Fibroblast of pulmonary artery (primary cell): ENCODE results near the gene MYL9.
A peak's percentile ranks its signal among the peaks of the same experiment; 100 is the strongest.

Experiments
- DNase-seq: peaks from one replicate; pipeline ENCODE4 v3.0.0-alpha.2; 2010; ENCODE audit warnings: low read depth
- H3K4me3 ChIP-seq: replicated peaks from 2 replicates; pipeline ENCODE4 v1.5.1; 2011; ENCODE audit warnings: low read depth, mild to moderate bottlenecking, control low read depth, low read length, moderate library complexity
- TF ChIP-seq, protein P1 (sequence below): IDR thresholded peaks from 2 replicates; pipeline ENCODE4 v1.5.1; 2011; ENCODE audit warnings: mild to moderate bottlenecking, control low read depth, low read length, inconsistent platforms; ENCODE audit errors: missing control alignments

Gene MYL9

DNA sequence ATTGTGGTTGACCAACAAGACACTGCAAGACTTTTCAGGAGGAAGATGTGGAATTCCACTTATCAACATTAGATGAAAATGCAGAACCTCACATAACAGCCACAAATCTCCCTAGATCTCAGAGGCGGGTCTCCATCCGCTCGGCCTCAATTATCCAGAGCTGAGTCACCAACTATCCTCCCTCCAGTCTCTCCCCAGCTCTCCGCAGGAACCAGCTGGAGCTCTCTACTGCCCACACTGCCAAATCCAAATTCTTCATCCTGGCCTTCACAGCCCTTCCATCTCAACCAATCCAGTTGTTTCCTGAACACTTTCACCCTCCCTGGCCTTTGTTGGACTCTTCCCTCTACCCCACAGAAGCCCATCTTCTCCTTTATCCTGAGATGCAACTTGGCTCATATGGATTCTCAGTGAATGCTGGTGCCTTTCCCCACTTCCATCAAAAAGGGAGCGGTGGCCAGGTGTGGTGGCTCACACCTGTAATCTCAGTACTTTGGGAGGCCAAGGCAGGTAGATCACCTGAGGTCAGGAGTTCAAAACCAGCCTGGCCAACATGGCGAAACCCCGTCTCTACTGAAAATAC lies 28.6 kb downstream of the MYL9 start:
- no peak overlapping the region for H3K4me3 ChIP-seq
- TF ChIP-seq, protein P1, sequence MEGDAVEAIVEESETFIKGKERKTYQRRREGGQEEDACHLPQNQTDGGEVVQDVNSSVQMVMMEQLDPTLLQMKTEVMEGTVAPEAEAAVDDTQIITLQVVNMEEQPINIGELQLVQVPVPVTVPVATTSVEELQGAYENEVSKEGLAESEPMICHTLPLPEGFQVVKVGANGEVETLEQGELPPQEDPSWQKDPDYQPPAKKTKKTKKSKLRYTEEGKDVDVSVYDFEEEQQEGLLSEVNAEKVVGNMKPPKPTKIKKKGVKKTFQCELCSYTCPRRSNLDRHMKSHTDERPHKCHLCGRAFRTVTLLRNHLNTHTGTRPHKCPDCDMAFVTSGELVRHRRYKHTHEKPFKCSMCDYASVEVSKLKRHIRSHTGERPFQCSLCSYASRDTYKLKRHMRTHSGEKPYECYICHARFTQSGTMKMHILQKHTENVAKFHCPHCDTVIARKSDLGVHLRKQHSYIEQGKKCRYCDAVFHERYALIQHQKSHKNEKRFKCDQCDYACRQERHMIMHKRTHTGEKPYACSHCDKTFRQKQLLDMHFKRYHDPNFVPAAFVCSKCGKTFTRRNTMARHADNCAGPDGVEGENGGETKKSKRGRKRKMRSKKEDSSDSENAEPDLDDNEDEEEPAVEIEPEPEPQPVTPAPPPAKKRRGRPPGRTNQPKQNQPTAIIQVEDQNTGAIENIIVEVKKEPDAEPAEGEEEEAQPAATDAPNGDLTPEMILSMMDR: peak; percentile 2
- peak; percentile 66 for DNase-seq

DNA sequence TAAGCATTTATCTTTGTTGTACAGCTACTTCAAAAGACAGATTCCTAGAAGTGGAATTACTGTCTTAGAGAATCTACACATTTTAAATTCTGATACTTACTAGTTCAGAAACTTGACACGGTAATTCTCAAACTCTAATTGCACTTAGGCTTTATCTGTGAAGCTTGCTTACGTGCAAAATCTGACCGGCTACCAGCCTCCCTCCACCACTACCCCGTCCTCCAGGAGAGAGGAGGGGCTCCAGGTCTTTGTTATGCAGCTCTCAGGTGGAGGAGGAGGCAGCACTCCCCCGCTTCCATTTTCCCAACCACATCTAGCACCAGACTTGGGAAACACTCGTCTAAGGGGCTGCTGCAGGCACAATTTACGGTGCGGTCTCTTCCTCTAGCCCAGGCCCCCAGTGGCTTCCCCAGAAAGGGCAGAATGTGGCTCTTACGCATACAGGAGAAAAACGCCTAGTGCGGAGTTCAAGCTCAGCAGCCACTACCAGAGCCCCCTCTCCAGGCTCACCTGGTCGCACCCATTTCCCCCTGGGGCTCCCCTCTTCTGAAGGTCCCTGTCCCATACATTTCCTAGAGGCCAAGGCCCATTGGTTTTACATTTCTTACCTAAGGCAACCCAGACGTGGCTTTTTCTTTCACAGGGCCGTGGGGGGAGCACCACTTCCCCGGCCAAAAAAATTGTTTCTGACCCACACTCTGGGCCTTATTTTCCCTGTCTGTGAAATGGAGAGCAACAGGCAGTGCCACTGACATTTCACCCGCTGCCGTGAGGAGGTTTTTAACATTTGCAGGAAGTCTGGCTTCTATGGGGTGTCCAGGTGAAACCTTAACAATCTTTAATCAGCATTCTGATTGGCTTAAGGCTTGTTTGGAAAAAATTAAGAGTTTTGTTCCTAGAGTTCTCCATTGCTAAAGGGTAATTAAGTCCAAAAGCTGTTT lies 30.5 kb downstream of the MYL9 start:
- H3K4me3 ChIP-seq: no peak overlapping the region
- DNase-seq: no peak
- TF ChIP-seq, protein P1: no peak

DNA sequence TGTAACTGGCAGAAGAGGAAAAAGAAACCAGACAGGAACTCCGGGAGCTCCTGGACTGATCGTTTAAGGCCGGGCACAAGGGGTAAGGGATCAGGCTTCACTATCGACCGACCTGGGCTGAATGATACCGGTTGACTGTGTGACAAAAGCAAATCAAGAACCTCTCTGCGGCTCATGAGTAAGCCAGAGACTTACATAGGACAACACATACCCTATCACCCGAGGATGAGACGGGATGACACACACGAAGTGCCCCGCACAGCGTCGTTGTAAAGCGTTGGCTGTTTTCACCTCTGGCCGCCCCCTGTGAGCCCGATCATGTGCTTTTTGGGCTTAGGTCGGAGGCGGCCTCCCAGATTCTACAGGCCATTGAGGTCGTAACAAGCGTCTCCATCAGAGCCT lies 31.4 kb downstream of the MYL9 start:
- TF ChIP-seq, protein P1: no peak
- peak overlapping the region; percentile 35 for H3K4me3 ChIP-seq

DNA sequence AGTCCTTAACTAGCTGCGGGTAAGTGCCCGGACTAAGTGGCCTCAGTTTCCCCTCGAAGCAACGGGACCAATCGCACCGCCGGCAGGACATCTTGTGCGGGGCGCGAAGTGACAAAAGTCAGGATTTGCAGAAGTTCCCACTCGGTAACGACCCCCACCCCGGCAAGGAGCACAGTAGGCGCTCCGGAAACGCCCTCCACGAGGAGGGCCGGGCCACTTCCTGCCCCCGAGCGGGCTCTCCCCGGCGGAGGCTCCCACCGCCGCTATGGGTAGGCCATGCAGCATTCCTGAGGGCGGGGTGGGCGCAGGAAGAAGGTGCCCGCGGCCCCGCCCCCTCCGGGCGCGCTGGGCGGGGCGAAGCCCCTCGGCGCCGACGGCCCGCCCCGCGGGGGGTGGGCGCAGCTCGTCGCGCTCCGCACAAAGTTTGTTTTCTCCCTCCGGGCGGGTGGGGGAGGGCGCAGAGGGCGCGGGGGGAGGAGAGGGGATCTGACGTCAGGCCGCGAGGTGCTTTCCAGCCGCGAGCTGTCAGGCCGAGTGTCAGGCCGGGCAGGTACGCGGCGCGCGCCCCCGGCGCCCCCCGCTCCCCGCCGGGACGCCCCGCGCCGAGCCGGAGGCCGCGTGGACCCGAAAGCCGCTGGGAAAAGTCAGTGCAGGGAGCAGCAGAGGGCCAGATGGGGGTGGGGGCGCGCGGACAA lies 31.9 kb downstream of the MYL9 start, which contains the start of gene TGIF2:
TSS of gene TGIF2 (plus strand) at position 495 of the 695 bp plus-strand sequence. CDS start 5,178 bp downstream, outside the sequence.
- peak; percentile 80 for DNase-seq
- TF ChIP-seq, protein P1: no peak

More for the DNA sequence above, 31.4 kb downstream of the MYL9 start:
- DNase-seq: no peak

DNA sequence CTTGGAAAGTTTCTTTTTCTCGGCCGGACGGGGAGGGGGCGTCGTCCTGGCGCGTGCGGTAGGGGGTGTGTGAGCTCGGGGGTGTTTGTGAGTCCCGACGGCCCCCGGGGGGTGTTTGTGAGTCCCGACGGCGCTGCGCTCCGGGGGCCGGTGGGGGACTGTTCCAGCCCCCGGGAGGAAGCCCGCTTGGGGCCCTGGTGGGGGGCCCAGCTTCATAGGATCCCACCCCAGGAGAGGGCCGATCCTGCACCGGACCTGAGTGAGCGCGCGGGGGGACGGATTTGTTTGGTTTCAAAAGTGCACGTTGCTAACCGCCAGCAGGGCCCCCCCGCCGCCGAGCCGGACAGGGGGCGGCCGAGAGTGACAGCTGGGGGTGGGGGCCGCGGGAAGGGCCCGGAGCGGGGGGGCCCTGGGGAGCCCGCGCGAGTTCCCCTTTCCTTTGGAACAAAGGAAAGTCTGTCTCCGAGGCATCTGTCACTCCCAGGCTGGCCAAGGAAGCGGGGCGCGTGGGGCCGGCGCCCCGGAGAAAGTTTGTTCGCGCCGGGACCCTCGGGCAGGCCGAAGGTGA lies 32.6 kb downstream of the MYL9 start:
- H3K4me3 ChIP-seq: peak overlapping the region; percentile 73
- TF ChIP-seq, protein P1: no peak
- DNase-seq: no peak

More for the DNA sequence above, 31.9 kb downstream of the MYL9 start, which contains the start of gene TGIF2:
- peak within 1 kb of the TSS; percentile 73 for H3K4me3 ChIP-seq

DNA sequence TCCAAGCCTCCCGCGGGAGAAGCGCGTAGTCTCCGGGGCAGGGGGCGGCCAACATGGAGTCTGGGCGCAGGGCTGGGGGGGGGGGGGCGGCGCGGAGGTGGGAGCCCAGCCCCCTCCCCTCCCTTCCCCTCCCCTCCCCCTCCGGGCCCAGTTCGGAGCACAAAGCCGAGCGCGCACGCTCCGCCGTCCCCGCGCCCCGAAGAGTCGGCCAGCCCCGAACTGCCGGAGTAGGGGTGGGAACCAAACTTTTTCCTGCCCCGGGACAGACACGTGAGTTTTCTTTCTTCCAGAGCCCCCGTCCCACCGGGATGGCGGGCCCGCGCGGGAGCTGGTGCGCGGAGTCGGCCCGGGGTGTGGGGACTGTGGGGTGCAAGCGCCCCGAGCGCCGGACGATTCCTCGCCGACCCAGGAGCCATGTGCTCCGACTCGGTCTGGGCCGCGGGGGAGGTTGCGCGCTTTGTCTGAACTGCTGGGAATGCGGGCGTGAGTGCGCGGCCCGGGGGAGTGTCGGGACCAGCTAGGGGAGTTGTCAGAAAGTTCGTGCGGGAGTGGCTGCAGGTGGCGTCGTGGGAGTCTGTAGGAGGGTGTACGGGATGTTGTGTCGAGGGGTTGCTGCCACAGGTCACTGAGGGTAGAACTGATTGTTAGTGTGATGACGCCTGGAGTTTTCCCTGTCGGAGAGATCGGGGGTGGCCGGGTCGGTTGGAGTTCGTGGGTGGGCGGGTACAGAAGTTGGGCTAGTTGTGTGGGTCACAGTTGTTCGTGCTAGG lies 33.2 kb downstream of the MYL9 start:
- peak; percentile 73 for DNase-seq
- peak overlapping the region; percentile 73 for H3K4me3 ChIP-seq
- TF ChIP-seq, protein P1: no peak
